H1 (cell line): ENCODE data around the gene CDCA5. TPM values are rescaled to one million over a fixed set of nuclear protein-coding genes. Genes with fewer than 3 reads are reported as not detected.

Experiments
- CTCF ChIA-PET: fragments of 300-600 bp; sonication (Branson Sonifier 250); formaldehyde crosslinking; loops from one replicate; lab custom pipeline; 2021; ENCODE audit not compliant: partially characterized antibody; lab: Charles Lee
- POLR2A ChIA-PET: fragments of 300-600 bp; sonication (Branson Sonifier 250); formaldehyde crosslinking; loops from one replicate; lab custom pipeline; 2021; ENCODE audit warnings: inconsistent platforms; ENCODE audit not compliant: partially characterized antibody; lab: Charles Lee
- DNase-seq, 2 experiments: peaks; one replicate each; pipeline versions ENCODE4 v3.0.0 to v3.0.0-alpha.2; 2010 to 2022; ENCODE audit warnings: low spot score in 2 of 2, low read depth in 1 of 2, mixed read lengths in 1 of 2
- FAIRE-seq: peaks from 2 replicates; lab custom pipeline; 2011; peaks lifted over from hg19 to GRCh38; lab: Jason Lieb, UNC
- H2AFZ ChIP-seq: 2 replicates; pipeline ENCODE4 v1.8.1; 2012; ENCODE audit warnings: low read length, inconsistent platforms
- H2AK5ac ChIP-seq: 2 replicates; pipeline ENCODE4 v1.6.1; 2013; ENCODE audit warnings: low read depth, low read length
- H2BK120ac ChIP-seq: replicated peaks from 2 replicates; pipeline ENCODE3; 2013; ENCODE audit warnings: low read depth, low read length, inconsistent platforms
- H2BK12ac ChIP-seq: 2 replicates; pipeline ENCODE4 v1.6.1; 2013; ENCODE audit warnings: low read depth, low read length
- H2BK15ac ChIP-seq: 2 replicates; pipeline ENCODE4 v1.6.1; 2013; ENCODE audit warnings: low read length
- H2BK20ac ChIP-seq: 2 replicates; pipeline ENCODE4 v1.6.1; 2013; ENCODE audit warnings: low read length
- H2BK5ac ChIP-seq: 2 replicates; pipeline ENCODE4 v1.6.1; 2013; ENCODE audit warnings: low read depth, low read length
- H3K14ac ChIP-seq: 2 replicates; pipeline ENCODE4 v1.6.1; 2013; ENCODE audit warnings: inconsistent platforms; ENCODE audit not compliant: insufficient read length
- H3K18ac ChIP-seq: 2 replicates; pipeline ENCODE4 v1.6.1; 2013; ENCODE audit warnings: low read length; ENCODE audit errors: extremely low read depth
- H3K23ac ChIP-seq: 2 replicates; pipeline ENCODE4 v1.6.1; 2013; ENCODE audit warnings: inconsistent platforms; ENCODE audit not compliant: insufficient read length
- H3K23me2 ChIP-seq: 2 replicates; pipeline ENCODE4 v1.6.1; 2013; ENCODE audit warnings: low read depth, low read length
- H3K27ac ChIP-seq: 2 replicates; pipeline ENCODE4 v1.6.1; 2011; ENCODE audit warnings: low read depth, low read length, inconsistent platforms
- H3K27me3 ChIP-seq, 4 experiments: replicated peaks in 1 of 4; 1 replicate in 1 of 4; 2 replicates in 3 of 4; pipeline versions ENCODE4 v1.6.1 to v1.8.1; 2011 to 2013; ENCODE audit warnings: low read length in 3 of 4, mild to moderate bottlenecking in 3 of 4, inconsistent platforms in 2 of 4, mixed read lengths in 2 of 4, moderate library complexity in 1 of 4; ENCODE audit not compliant: control insufficient read depth in 3 of 4, insufficient read depth in 3 of 4; ENCODE audit errors: extremely low read depth in 1 of 4
- H3K36me3 ChIP-seq, 4 experiments: 2 replicates each; pipeline versions ENCODE4 v1.6.1 to v1.8.1; 2011 to 2013; ENCODE audit warnings: mild to moderate bottlenecking in 4 of 4, low read length in 3 of 4, moderate library complexity in 2 of 4, control low read depth in 1 of 4, inconsistent platforms in 1 of 4; ENCODE audit not compliant: insufficient read depth in 4 of 4, control insufficient read depth in 2 of 4
- H3K4ac ChIP-seq: replicated peaks from 2 replicates; pipeline ENCODE3; 2013; ENCODE audit warnings: low read length, low read depth, mixed read lengths, inconsistent platforms; ENCODE audit not compliant: insufficient read length
- H3K4me1 ChIP-seq, 4 experiments: replicated peaks in 1 of 4; 1 replicate in 1 of 4; 2 replicates in 3 of 4; pipeline versions ENCODE4 v1.6.1 to v1.8.1; 2011 to 2013; ENCODE audit warnings: low read length in 3 of 4, inconsistent platforms in 2 of 4, mixed read lengths in 1 of 4; ENCODE audit not compliant: insufficient read depth in 4 of 4, control insufficient read depth in 3 of 4
- H3K4me2 ChIP-seq, 2 experiments: 2 replicates each; pipeline versions ENCODE4 v1.6.1 to v1.8.1; 2011 to 2013; ENCODE audit warnings: low read depth in 2 of 2, low read length in 2 of 2, control low read depth in 1 of 2, inconsistent platforms in 1 of 2, mild to moderate bottlenecking in 1 of 2; ENCODE audit not compliant: insufficient read depth in 1 of 2
- H3K4me3 ChIP-seq, 4 experiments: fragments of 200-600, 300-600 bp in 1 of 4; sonication (generic), shearing (Covaris generic), sonication (Bioruptor Twin) in 1 of 4; 2 replicates each; pipeline versions ENCODE4 v1.5.1 to v1.8.1; 2011 to 2016; ENCODE audit warnings: low read length in 4 of 4, low read depth in 3 of 4, control low read depth in 2 of 4, inconsistent platforms in 2 of 4, mild to moderate bottlenecking in 2 of 4, mixed read lengths in 1 of 4, moderate library complexity in 1 of 4; ENCODE audit not compliant: insufficient read depth in 2 of 4; ENCODE audit errors: extremely low read depth in 1 of 4
- H3K56ac ChIP-seq: replicated peaks from 2 replicates; pipeline ENCODE3; 2013; ENCODE audit warnings: low read depth, mild to moderate bottlenecking, mixed read lengths, low read length, inconsistent platforms; ENCODE audit not compliant: insufficient read length
- H3K79me1 ChIP-seq: 2 replicates; pipeline ENCODE4 v1.6.1; 2013; ENCODE audit warnings: low read depth, low read length, control low read depth
- H3K79me2 ChIP-seq, 2 experiments: 2 replicates each; pipeline versions ENCODE4 v1.6.1 to v1.8.1; 2012 to 2013; ENCODE audit warnings: low read length in 2 of 2, mild to moderate bottlenecking in 2 of 2, inconsistent platforms in 1 of 2; ENCODE audit not compliant: insufficient read depth in 2 of 2, control insufficient read depth in 1 of 2
- H3K9ac ChIP-seq, 4 experiments: replicated peaks in 1 of 4; 1 replicate in 1 of 4; 2 replicates in 3 of 4; pipeline versions ENCODE4 v1.6.1 to v1.8.1; 2011 to 2013; ENCODE audit warnings: low read depth in 3 of 4, low read length in 3 of 4, control low read depth in 2 of 4, mild to moderate bottlenecking in 2 of 4, moderate library complexity in 2 of 4, inconsistent platforms in 1 of 4; ENCODE audit errors: extremely low read depth in 1 of 4
- H3K9me3 ChIP-seq, 2 experiments: 2 replicates each; pipeline versions ENCODE4 v1.6.1 to v1.8.1; 2012 to 2013; ENCODE audit warnings: mild to moderate bottlenecking in 2 of 2, moderate library complexity in 2 of 2, control low read depth in 1 of 2, inconsistent platforms in 1 of 2, low read depth in 1 of 2, low read length in 1 of 2, mixed read lengths in 1 of 2; ENCODE audit not compliant: insufficient read depth in 2 of 2
- H4K20me1 ChIP-seq, 2 experiments: replicated peaks in 1 of 2; 2 replicates each; pipeline versions ENCODE3 to v1.8.1; 2011 to 2013; ENCODE audit warnings: inconsistent platforms in 2 of 2, low read length in 2 of 2, mild to moderate bottlenecking in 1 of 2; ENCODE audit not compliant: insufficient read depth in 2 of 2, control insufficient read depth in 1 of 2
- H4K5ac ChIP-seq: 2 replicates; pipeline ENCODE4 v1.6.1; 2013; ENCODE audit warnings: low read length, low read depth, mixed read lengths, inconsistent platforms; ENCODE audit not compliant: insufficient read length
- H4K8ac ChIP-seq: 2 replicates; pipeline ENCODE4 v1.8.0; 2013; ENCODE audit warnings: mild to moderate bottlenecking, moderate library complexity, low read length, inconsistent platforms; ENCODE audit not compliant: insufficient read depth; ENCODE audit errors: extremely low read depth
- H4K91ac ChIP-seq: replicated peaks from 2 replicates; pipeline ENCODE3; 2013; ENCODE audit warnings: low read length, mixed read lengths, inconsistent platforms; ENCODE audit not compliant: insufficient read length
- CHD1 ChIP-seq: IDR thresholded peaks from 2 replicates; pipeline ENCODE4 v1.6.1; 2012; ENCODE audit warnings: low read depth, low read length, improper control_type of control experiment
- CTBP2 ChIP-seq: IDR thresholded peaks from 2 replicates; pipeline ENCODE4 v1.7.0; 2011; ENCODE audit warnings: borderline replicate concordance, mild to moderate bottlenecking, moderate library complexity, mixed read lengths, low read length; ENCODE audit not compliant: insufficient read depth, insufficient read length
- GABPA ChIP-seq: IDR thresholded peaks from 2 replicates; pipeline ENCODE4 v1.6.1; 2011; ENCODE audit warnings: mild to moderate bottlenecking, low read length, moderate library complexity, borderline replicate concordance; ENCODE audit not compliant: insufficient read depth
- HDAC6 ChIP-seq: IDR thresholded peaks from one replicate; pipeline ENCODE4 v1.7.1; 2012; ENCODE audit warnings: low read depth, mild to moderate bottlenecking, inconsistent platforms, low read length, moderate library complexity
- POLR2A ChIP-seq, 2 experiments: IDR thresholded peaks; 1 replicate in 1 of 2; 2 replicates in 1 of 2; pipeline ENCODE4 v1.6.1; 2011; ENCODE audit warnings: low read depth in 2 of 2, low read length in 2 of 2, mild to moderate bottlenecking in 2 of 2; ENCODE audit errors: control extremely low read depth in 1 of 2
- TEAD4 ChIP-seq: IDR thresholded peaks from 2 replicates; pipeline ENCODE4 v1.6.1; 2012; ENCODE audit warnings: low read depth, low read length, inconsistent platforms, mixed read lengths
- WGBS, 2 experiments: shearing (Covaris generic) in 1 of 2; methylation state at CpG; one replicate each; pipeline versions ENCODE4 v1.1.6 to v1.1.7; 2013 to 2015; ENCODE audit warnings: low lambda C conversion rate in 2 of 2, mixed read lengths in 2 of 2, inconsistent platforms in 1 of 2, low coverage in 1 of 2, missing lambda C conversion rate in 1 of 2; ENCODE audit not compliant: insufficient replicate concordance in 2 of 2, insufficient coverage in 1 of 2, insufficient read length in 1 of 2; ENCODE audit errors: extremely low coverage in 1 of 2, missing lambda C conversion rate in 1 of 2; 5-methylcytosine and 5-hydroxymethylcytosine counted together
- polyA plus RNA-seq, 7 experiments: library from polyadenylated mRNA; depleted of rRNA in 3 of 7; stranded (reverse) in 5 of 7; unstranded in 2 of 7; fragments of >200 nt in 5 of 7; fragments of 200-250 nt in 2 of 7; gene quantifications; 1 replicate in 5 of 7; 2 replicates in 1 of 7; 4 replicates in 1 of 7; pipeline versions ENCODE4 v1.2.1 to v1.2.3, GENCODE V29; 2011 to 2013; ENCODE audit warnings: missing spikeins in 2 of 7, mixed read lengths in 2 of 7
- total RNA-seq: library from RNA; stranded (reverse); fragmentation: NEBNext Ultra II Directional; extraction: Animal tissue kit (Norgen Biotek cat#: 25700); gene quantifications from 2 replicates; pipeline ENCODE4 v1.2.1, GENCODE V29; 2021

The CDCA5 gene
- total and polyA plus RNA-seq, 2 of the 8 experiments (the other 6 are each of a cell fraction or from before 2014, with no cell fraction given) = 39.2 to 87.0 TPM

DNA sequence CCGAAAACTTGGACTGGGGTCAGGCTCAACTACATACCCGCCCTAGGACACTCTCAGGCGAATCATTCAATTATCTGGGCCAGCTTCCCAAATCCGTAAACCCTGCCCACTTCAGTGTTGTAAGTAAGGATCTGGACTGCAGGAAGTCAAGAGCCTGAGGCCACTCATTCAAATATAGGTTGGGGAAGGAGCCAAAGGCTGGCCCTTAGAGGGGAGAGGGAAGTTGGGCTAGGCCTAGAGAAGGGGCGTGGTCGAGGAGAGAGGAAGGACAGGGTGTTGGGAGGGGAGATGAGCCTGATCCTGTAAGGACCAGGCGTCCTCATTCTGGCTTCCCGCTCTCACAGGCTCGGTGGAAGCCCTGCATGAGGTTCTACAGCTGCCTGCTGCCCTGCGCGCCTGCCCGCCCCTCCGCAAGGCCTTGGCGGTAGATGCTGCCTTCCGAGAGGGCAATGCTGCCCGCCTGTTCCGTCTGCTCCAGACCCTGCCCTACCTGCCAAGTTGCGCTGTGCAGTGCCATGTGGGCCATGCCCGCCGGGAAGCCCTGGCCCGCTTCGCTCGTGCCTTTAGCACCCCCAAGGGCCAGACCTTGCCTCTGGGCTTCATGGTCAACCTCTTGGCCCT, 39.8 kb downstream of the CDCA5 start:
- peak overlapping the region; percentile 22; the same call in 1 of the 2 replicates for H3K27ac ChIP-seq
- ChIA-PET CTCF (interaction anchor here (1.5 to 1.7 kb wide), 2 partner anchors 51 to 69 kb away, joined by 3 read pairs; no protein-coding TSS in a partner anchor), POLR2A (interaction anchor here (0.6 to 1.3 kb wide), 5 partner anchors 10 to 111 kb away, joined by 3 read pairs; partner anchors contain the start of gene ZNHIT2)
- no peak overlapping the region for H3K56ac ChIP-seq
- H3K23ac ChIP-seq = no peak overlapping the region
- FAIRE-seq (no peak), DNase-seq (no peak)
- H4K8ac ChIP-seq = no peak overlapping the region; the same call in 1 of the 2 replicates
- no peak overlapping the region for H3K9ac ChIP-seq
- no peak overlapping the region for H2BK20ac ChIP-seq
- peaks cover 11 to 13% of the 10 kb centered on the region in 2 experiments for H4K20me1 ChIP-seq
- H3K23me2 ChIP-seq = no peaks in the 10 kb centered on the region; the same call in 1 of the 2 replicates
- no peak overlapping the region for H3K4me3 ChIP-seq
- H3K4ac ChIP-seq = no peak overlapping the region
- H4K5ac ChIP-seq = no peak overlapping the region
- H3K18ac ChIP-seq = no peak overlapping the region
- H3K36me3 ChIP-seq = peaks cover 3 to 12% (median 6%) of the 10 kb centered on the region in 4 experiments; a peak in 4 of 8 replicates
- peaks cover 0 to 9% (median 3%) of the 10 kb centered on the region in 4 experiments; a peak in 3 of 7 replicates for H3K27me3 ChIP-seq
- no peak overlapping the region for H4K91ac ChIP-seq
- H2BK5ac ChIP-seq = peak overlapping the region; percentile 24; the same call in 1 of the 2 replicates
- no peaks in the 10 kb centered on the region for H3K9me3 ChIP-seq
- TF ChIP-seq GABPA = no peak
- TF ChIP-seq CHD1 = no peak
- no peak for TF ChIP-seq TEAD4
- TF ChIP-seq HDAC6 = no peak
- TF ChIP-seq CTBP2 = no peak
- TF ChIP-seq POLR2A (IDR thresholded peaks at IDR 0.05; ENCODE audit: control extremely low read depth in 1 of 2, low read depth in 2 of 2, low read length in 2 of 2) = 0 out of 3 replicates have a peak, but pooled peaks of 1 of the 2 experiments have one; percentile 26
- H3K4me2 ChIP-seq = no peak overlapping the region
- no peak overlapping the region for H2AFZ ChIP-seq
- no peak overlapping the region for H2BK15ac ChIP-seq
- no peak overlapping the region for H2BK12ac ChIP-seq
- H3K14ac ChIP-seq = no peak overlapping the region
- H3K79me2 ChIP-seq = peaks cover 0 to 16% of the 10 kb centered on the region in 2 experiments; a peak in 2 of 4 replicates
- peaks cover 0 to 10% (median 7%) of the 10 kb centered on the region in 4 experiments; a peak in 5 of 7 replicates for H3K4me1 ChIP-seq
- WGBS, 2 experiments = 92% methylated on average over 21 of the region's 23 CpGs; no CpG with 5 or more reads in 1 of the 2 experiments
- H2AK5ac ChIP-seq = no peak overlapping the region
- peaks cover 2% of the 10 kb centered on the region for H3K79me1 ChIP-seq
- no peak overlapping the region for H2BK120ac ChIP-seq
